HL-60/S4 (cell line): ENCODE results near the gene BGLAP.

ENCODE experiments used
- in situ Hi-C: fragments of 300-500 bp; cut with MboI; formaldehyde crosslinking; loops from 2 replicates; pipeline ENCODE4 v1.14.3; 2022; ENCODE audit warnings: low sequenced_read_pairs

The BGLAP gene

GRCh38 chr1:156226116-156226538 is 15.9 kb upstream of the BGLAP start:
- in situ Hi-C loops, result loop anchor here (10.0 kb wide), 1 partner anchor 141 kb away; the partner anchor contains the start of gene MEX3A

DNA sequence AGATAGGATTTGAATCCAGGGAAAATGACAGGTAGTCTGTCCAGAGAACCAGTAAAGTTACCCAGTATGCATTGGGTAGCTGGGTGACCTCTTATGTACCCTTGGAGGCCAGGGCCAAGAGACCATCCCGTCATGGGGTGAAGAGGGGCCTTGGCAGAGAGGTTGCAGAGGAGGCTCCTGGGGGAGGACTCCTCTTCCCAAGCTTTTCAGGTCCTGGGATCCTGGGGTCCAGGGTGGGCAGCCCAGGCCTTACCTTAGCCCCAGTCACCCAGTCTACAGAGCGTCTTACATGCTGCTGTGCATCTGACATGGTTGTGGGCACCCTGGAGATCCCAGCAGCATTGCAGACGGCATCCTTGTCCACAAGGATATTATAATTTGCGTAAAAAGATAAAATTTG is 15.2 kb upstream of the BGLAP start:
- in situ Hi-C loops, result loop anchor here (10.0 kb wide), 1 partner anchor 142 kb away; the partner anchor contains the start of gene MEX3A

- in situ Hi-C loops, result loop anchor here (10.0 kb wide), 1 partner anchor 144 kb away; the partner anchor contains the start of gene MEX3A
Observed at GRCh38 chr1:156228501-156228900, 13.5 kb upstream of the BGLAP start.

- in situ Hi-C loops, result loop anchor here (10.0 kb wide), 1 partner anchor 145 kb away; the partner anchor contains the start of gene MEX3A
Observed at GRCh38 chr1:156229809-156230472, 12.0 kb upstream of the BGLAP start.

GRCh38 chr1:156230473-156230837 is 11.5 kb upstream of the BGLAP start:
- in situ Hi-C loops, result no loop called here

DNA sequence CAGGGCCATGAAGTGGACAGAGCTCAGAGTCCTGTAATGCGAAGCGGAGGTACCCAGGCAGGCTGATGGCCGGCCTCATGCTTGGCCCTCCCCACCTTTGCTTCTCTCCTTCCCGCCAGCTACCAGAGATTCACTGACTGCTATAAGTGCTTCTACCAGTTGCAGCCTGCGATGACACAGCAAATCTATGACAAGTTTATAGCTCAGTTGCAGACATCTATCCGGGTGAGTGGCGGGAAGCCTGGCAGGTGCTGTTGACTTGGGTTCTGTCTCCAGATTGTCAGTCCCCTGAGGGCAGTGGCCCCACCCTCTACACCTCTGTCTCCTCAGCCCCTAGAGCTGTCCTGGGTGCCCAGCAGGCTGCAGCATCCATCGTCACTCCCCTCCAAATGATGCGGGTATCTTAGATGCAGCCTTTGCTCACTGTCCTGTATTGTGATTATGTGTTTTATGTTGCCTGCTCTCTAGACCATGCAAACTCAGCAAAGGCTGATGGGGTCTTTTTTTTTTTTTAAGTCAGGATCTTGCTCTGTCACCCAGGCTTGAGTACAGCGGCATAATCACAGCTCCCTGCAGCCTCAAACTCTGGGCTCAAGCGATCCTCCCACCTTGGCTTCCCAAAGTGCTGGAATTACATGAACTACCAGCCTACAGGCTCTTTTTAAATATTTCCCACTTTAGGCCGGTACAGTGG is 9.6 kb upstream of the BGLAP start:
- in situ Hi-C loops, result no loop called here

GRCh38 chr1:156233426-156234127 is 8.4 kb upstream of the BGLAP start:
- in situ Hi-C loops, result no loop called here

DNA sequence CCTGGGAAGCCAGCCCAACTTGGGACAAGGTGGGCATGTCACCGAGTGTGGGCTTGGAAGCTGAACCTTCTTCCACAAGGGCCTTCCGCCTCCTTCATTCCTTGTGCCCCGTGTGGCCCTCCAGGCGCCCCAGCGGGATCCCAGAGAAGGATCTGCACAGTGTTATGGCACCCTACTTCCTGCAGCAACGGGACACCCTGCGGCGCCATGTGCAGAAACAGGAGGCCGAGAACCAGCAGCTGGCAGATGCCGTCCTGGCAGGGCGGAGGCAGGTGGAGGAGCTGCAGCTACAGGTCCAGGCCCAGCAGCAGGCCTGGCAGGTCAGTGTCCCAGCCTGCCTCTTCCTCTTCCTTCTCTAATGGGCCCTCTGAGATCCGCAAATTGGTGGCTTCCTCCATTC is 5.8 kb upstream of the BGLAP start:
- in situ Hi-C loops, result no loop called here

DNA sequence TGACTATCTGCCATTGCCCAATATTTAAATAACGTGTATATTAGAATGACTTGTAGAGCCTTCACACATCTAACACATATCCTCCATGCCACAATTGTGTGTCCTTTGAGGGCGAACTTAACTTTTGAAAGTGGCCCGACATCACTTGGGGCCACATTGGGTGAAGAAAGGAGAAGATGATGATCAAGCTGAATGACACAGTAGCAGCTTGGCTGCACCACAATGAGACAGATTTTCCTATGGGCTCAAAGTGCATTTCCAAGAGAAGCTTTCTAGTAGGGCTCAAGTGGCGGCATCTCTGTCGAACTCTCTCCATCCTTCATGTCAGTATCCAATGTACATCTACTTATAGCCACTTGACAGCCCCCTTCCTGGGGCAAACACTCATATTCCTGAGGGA is 3.7 kb upstream of the BGLAP start:
- in situ Hi-C loops, result no loop called here

- in situ Hi-C loops, result no loop called here
Observed at GRCh38 chr1:156241311-156241811, 623 bp upstream of the BGLAP start.

- in situ Hi-C loops, result no loop called here
Observed at GRCh38 chr1:156242738-156243137, 754 bp downstream of the BGLAP start.

DNA sequence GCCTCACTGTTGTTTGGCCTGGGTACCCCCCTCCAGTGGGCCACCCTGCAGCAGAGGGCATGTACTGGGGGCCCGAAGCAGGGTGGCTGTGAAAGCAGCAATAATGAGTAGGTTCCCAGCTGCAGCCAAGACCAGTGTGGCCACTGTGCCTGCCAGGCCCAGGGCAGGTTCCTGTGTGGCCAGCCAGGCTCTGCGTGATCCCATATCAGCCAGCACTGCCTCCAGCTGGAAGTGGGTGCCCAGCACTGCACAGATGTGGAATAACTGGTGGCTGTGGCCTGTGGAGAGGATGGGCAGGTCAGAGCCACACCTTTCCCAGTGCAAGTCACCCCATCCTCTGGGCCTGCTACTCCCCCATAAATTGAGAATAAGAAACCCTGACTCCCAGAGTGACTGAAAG is 2.1 kb downstream of the BGLAP start:
- in situ Hi-C loops, result no loop called here

- in situ Hi-C loops, result no loop called here
Observed at GRCh38 chr1:156244712-156245111, 2.7 kb downstream of the BGLAP start.

- in situ Hi-C loops, result no loop called here
Observed at GRCh38 chr1:156245451-156246232, 3.7 kb downstream of the BGLAP start.

DNA sequence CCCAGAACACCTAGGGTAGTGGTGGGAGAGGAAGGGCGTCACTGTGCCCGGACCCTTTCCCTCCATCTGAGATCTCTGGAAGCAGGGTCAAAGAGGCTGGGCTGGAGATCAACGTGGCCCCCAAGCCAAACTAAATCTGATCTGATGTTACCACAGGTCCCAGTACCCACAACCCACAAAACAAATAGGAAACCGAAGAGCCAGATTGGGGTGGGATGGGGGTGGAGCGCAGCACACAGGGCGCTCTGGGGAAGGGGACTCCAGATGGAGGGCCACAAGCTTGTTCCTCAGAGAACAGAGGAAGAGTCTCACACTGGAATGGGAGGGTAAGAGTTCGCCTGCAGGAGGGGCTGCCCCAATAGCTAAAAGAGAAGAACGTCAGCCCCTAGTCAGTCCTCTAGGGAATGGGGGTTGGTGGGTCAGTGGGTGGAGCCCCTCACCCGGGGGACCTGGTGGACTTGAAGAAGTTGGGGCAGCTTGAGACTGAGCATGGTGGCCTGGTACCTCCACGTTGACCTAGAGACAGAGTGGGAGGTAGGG is 4.3 kb downstream of the BGLAP start:
- in situ Hi-C loops, result no loop called here

DNA sequence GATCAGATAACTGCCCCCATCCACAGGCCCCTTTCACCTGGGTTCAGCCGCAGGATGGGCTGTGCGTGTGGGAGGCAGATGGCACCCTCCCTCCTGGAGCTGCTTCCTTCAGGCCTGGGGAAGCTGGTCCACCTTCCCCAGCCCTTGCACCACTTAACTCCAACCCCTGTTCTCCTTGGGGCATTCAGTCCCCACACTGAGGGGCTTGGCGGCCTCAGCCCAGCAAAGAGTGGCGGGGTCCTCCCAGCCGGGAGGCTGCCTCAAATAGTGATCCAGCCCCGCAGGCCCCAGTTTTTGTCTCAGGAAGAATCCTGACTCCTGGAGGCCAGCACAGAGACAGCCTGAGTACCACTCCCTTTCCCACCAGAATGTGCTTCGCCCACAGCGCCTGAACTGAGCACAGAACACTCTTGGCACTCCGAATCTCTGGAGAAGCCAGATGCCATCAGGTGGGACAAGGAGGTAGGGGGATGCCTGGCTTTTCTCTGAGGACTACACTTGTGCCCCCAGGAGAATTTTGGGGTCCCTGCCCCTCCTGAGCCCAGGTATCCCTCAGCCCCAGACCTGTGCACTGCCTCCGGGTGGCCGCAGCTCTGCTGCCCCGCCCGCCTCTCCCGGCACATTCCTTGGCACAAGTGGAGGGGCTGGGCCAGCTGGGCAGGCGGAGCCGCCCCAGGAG is 4.9 kb downstream of the BGLAP start:
- in situ Hi-C loops, result no loop called here

GRCh38 chr1:156247460-156248322 is 5.7 kb downstream of the BGLAP start, which contains the start of gene PAQR6:
TSS of gene PAQR6 (minus strand) at chr1:156248056. CDS start at chr1:156246731, 1,325 bp downstream.
- in situ Hi-C loops, result no loop called here

- in situ Hi-C loops, result no loop called here
Observed at GRCh38 chr1:156248323-156248683, 6.3 kb downstream of the BGLAP start.

DNA sequence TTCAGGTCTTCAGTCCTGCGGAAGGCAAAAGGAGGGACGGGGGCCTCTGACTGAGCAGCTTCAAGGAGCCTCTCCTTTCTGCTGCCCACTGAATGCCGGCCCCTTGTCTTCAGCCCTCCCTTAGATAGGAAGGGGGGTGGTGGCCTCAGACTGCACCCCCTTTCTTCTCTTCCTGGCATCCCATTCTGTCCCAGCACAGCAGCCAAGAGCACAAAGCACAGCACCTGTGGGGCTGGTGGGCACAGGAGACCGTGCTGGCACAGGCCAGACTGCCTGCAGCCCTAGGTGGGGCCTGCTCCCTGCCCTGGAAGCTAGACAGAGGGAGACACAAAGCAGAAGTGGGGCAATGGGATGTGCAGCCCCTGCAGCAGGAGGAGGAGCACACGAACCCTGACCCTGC is 7.6 kb downstream of the BGLAP start:
- in situ Hi-C loops, result no loop called here
